GM18505 (cell line): ENCODE measurements around the gene MIPOL1.

Source experiments
- ATAC-seq: cut with Tn5 transposase; IDR thresholded peaks from one replicate; pipeline ENCODE4 v1.9.1; 2021; ENCODE audit not compliant: unreplicated experiment
- POLR2A ChIP-seq: IDR thresholded peaks from 4 replicates; pipeline ENCODE4 v1.6.1; 2011; ENCODE audit warnings: borderline replicate concordance; ENCODE audit not compliant: insufficient read depth, insufficient read length; ENCODE audit errors: extremely low read depth

The MIPOL1 gene

GRCh38 chr14:37566811-37567371 is 369.2 kb downstream of the MIPOL1 start:
- TF ChIP-seq POLR2A = no peak
- no peak for ATAC-seq

- TF ChIP-seq POLR2A = no peak
- ATAC-seq = no peak
These were observed 372.0 kb downstream of the MIPOL1 start for GRCh38 chr14:37569729-37570128.

- no peak for TF ChIP-seq POLR2A
- ATAC-seq = no peak
These were observed 373.7 kb downstream of the MIPOL1 start for GRCh38 chr14:37571391-37571790.

GRCh38 chr14:37573356-37573755 is 375.6 kb downstream of the MIPOL1 start:
- no peak for TF ChIP-seq POLR2A
- no peak for ATAC-seq

- no peak for ATAC-seq
- no peak for TF ChIP-seq POLR2A
These were observed 381.5 kb downstream of the MIPOL1 start for GRCh38 chr14:37579274-37579673.

- ATAC-seq = no peak
These were observed 382.4 kb downstream of the MIPOL1 start for GRCh38 chr14:37580146-37580545.

GRCh38 chr14:37583358-37584210 is 385.8 kb downstream of the MIPOL1 start:
- no peak for TF ChIP-seq POLR2A
- no peak for ATAC-seq

More at GRCh38 chr14:37580146-37580545, 382.4 kb downstream of the MIPOL1 start:
- TF ChIP-seq POLR2A = no peak

GRCh38 chr14:37584211-37585100 is 386.7 kb downstream of the MIPOL1 start:
- ATAC-seq = no peak
- TF ChIP-seq POLR2A = no peak

- no peak for ATAC-seq
- no peak for TF ChIP-seq POLR2A
These were observed 387.4 kb downstream of the MIPOL1 start for GRCh38 chr14:37585101-37585511.

GRCh38 chr14:37585971-37586796 is 388.4 kb downstream of the MIPOL1 start:
- no peak for TF ChIP-seq POLR2A
- ATAC-seq = no peak

GRCh38 chr14:37586797-37587130 is 389.0 kb downstream of the MIPOL1 start:
- no peak for TF ChIP-seq POLR2A
- no peak for ATAC-seq

- no peak for ATAC-seq
- no peak for TF ChIP-seq POLR2A
These were observed 389.5 kb downstream of the MIPOL1 start for GRCh38 chr14:37587131-37587803.

GRCh38 chr14:37587881-37588666 is 390.3 kb downstream of the MIPOL1 start:
- no peak for ATAC-seq
- TF ChIP-seq POLR2A = no peak
